Measurements from ENCODE around the gene WSB1. TPM values are rescaled to one million over a fixed set of nuclear protein-coding genes. Genes with fewer than 3 reads are reported as not detected.

WSB1 gene
- total and polyA plus RNA-seq, 10 of the 15 experiments (the other 5 are each of a cell fraction or from before 2014, with no cell fraction given): 26.6 to 458 (median 101) TPM

- FAIRE-seq: no peak
Measured at GRCh38 chr17:27326051-27326450, 32.1 kb downstream of the WSB1 start.

More at GRCh38 chr17:27326051-27326450, 32.1 kb downstream of the WSB1 start:
- Histone ChIP-seq H3K4me2 (ENCODE audit: control insufficient read depth, insufficient read depth) (no peak overlapping the region), H3K9ac (ENCODE audit: control insufficient read depth, insufficient read depth, low read length) (no peak overlapping the region), H3K4me3 (no peak overlapping the region), H2AFZ (ENCODE audit: control insufficient read depth, low read depth, low read length) (no peak overlapping the region), H3K27me3 (replicated peaks in 1 of 2; ENCODE audit: control insufficient read depth in 2 of 2, insufficient read depth in 2 of 2, low read length in 1 of 2) (no peaks in the 10 kb centered on the region), H3K4me1 (ENCODE audit: control insufficient read depth, insufficient read depth, low read length) (no peaks in the 10 kb centered on the region; the same call in 1 of the 2 replicates), H4K20me1 (ENCODE audit: control insufficient read depth, insufficient read depth) (no peaks in the 10 kb centered on the region), H3K79me2 (ENCODE audit: control insufficient read depth, insufficient read depth, low read length) (no peaks in the 10 kb centered on the region), H3K27ac (ENCODE audit: control insufficient read depth, insufficient read depth) (no peak overlapping the region), H3K36me3 (ENCODE audit: control insufficient read depth in 2 of 2, insufficient read depth in 2 of 2, low read length in 1 of 2) (no peaks in the 10 kb centered on the region), H3K9me3 (replicated peaks; ENCODE audit: control insufficient read depth, insufficient read depth, low read length) (no peaks in the 10 kb centered on the region)
- BruUV-seq (replicated peaks): no TSS peak
- no peak for ATAC-seq
- ChIA-PET SMC1A (ENCODE audit: uncharacterized antibody, unreplicated experiment) (interaction anchor here (2.7 kb wide), 1 partner anchor 84 kb away, joined by 7 read pairs; no protein-coding TSS in a partner anchor), RAD21 (ENCODE audit: unreplicated experiment) (no interaction called here), POLR2A (no interaction called here), CTCF (interaction anchor here (1.2 to 1.8 kb wide), 2 partner anchors 14 to 22 kb away, joined by 4 to 8 read pairs; no protein-coding TSS in a partner anchor)
- in situ Hi-C loops (cut with MboI): no loop called here
- no peak for DNase-seq (ENCODE audit: low read depth, low spot score)
- WGBS (ENCODE audit: insufficient coverage, insufficient replicate concordance, low lambda C conversion rate, missing lambda C conversion rate): 63% methylated on average over 2 of the region's 2 CpGs
- no peak for TF ChIP-seq RBBP5 (conservative IDR thresholded peaks at IDR 0.05)
- TF ChIP-seq CHD2 (IDR thresholded peaks at IDR 0.05; ENCODE audit: borderline replicate concordance, low read depth, low read length): no peak
- TF ChIP-seq MYB (IDR thresholded peaks at IDR 0.05; ENCODE audit: borderline replicate concordance, low read depth, low read length): no peak
- TF ChIP-seq CHD4 (IDR thresholded peaks at IDR 0.05): no peak
- TF ChIP-seq RAD51 (IDR thresholded peaks at IDR 0.05): no peak
- TF ChIP-seq TAF1 (IDR thresholded peaks at IDR 0.05; ENCODE audit: borderline replicate concordance, low read depth, low read length): no peak
- TF ChIP-seq PRDM15 (CRISPR knock-in tag; IDR thresholded peaks at IDR 0.05): no peak
- intact Hi-C loops (cut with micrococcal nuclease; ENCODE audit: unreplicated experiment): no loop called here

All from GM12878 (cell line).